ENCODE results near the gene PTPRN2. TPM values are rescaled to one million over a fixed set of nuclear protein-coding genes. Genes with fewer than 3 reads are reported as not detected.

The PTPRN2 gene
- total and polyA plus RNA-seq, 2 donors (not counting 3 experiments of a cell fraction or from before 2014, with no cell fraction given): 0.62 to 0.88 TPM

GRCh38 chr7:157542068-157543021 is 1045.3 kb downstream of the PTPRN2 start:
- Histone ChIP-seq H3K4me3 (replicated peaks in 1 of 3; ENCODE audit: insufficient read depth in 1 of 3, low read depth in 1 of 3, low read length in 3 of 3) (no peak overlapping the region), H3K27ac (ENCODE audit: insufficient read depth, low read depth, low read length) (no peak overlapping the region), H3K4me2 (ENCODE audit: insufficient read depth, low read length) (no peak overlapping the region), H4K20me1 (replicated peaks; ENCODE audit: control insufficient read depth, extremely low read depth, insufficient read depth, low read length) (no peaks in the 10 kb centered on the region), H2AFZ (ENCODE audit: low read depth, low read length) (no peak overlapping the region), H3K36me3 (ENCODE audit: control insufficient read depth in 2 of 2, extremely low read depth in 1 of 2, insufficient read depth in 2 of 2, low read length in 2 of 2) (no peaks in the 10 kb centered on the region), H3K79me2 (ENCODE audit: control insufficient read depth, insufficient read depth, low read length) (no peaks in the 10 kb centered on the region), H3K27me3 (ENCODE audit: control insufficient read depth in 2 of 2, insufficient read depth in 2 of 2, low read length in 2 of 2) (no peaks in the 10 kb centered on the region), H3K4me1 (ENCODE audit: control insufficient read depth, extremely low read depth, insufficient read depth, low read length) (no peaks in the 10 kb centered on the region), H3K9ac (replicated peaks; ENCODE audit: extremely low read depth, insufficient read depth, low read length) (no peak overlapping the region), H3K9me3 (replicated peaks; ENCODE audit: control insufficient read depth, insufficient read depth, low read length) (no peaks in the 10 kb centered on the region), H3K9me1 (replicated peaks; ENCODE audit: control insufficient read depth, extremely low read depth, insufficient read depth, low read length) (no peaks in the 10 kb centered on the region)
- DNase-seq (ENCODE audit: low read depth, low spot score) (no peak), FAIRE-seq (no peak)
- POLR2A ChIA-PET: no interaction called here
- BruUV-seq (replicated peaks): no TSS peak
- dilution Hi-C loops (cut with MboI; ENCODE audit: extremely low pct_ligation_motif_present, low sequenced_read_pairs): no loop called here
- CTCF ChIA-PET: no interaction called here
- intact Hi-C loops (cut with micrococcal nuclease): no loop called here
- TF ChIP-seq EZH2 (IDR thresholded peaks at IDR 0.05; ENCODE audit: borderline replicate concordance, low read depth, low read length, severe bottlenecking) (no peak), POLR2AphosphoS5 (IDR thresholded peaks at IDR 0.05; ENCODE audit: insufficient read depth, low read depth, low read length) (no peak), JUN (IDR thresholded peaks at IDR 0.05; ENCODE audit: borderline replicate concordance, insufficient read depth, insufficient read length, low read depth) (no peak), GATA2 (IDR thresholded peaks at IDR 0.05; ENCODE audit: insufficient read depth, insufficient read length, low read depth, low read length) (no peak), MYC (IDR thresholded peaks at IDR 0.05; ENCODE audit: low read depth, low read length) (no peak), FOS (IDR thresholded peaks at IDR 0.05; ENCODE audit: borderline replicate concordance, insufficient read depth, low read length) (no peak), POLR2A (IDR thresholded peaks at IDR 0.05; ENCODE audit: low read depth, low read length) (no peak)
- TF ChIP-seq, protein P1, sequence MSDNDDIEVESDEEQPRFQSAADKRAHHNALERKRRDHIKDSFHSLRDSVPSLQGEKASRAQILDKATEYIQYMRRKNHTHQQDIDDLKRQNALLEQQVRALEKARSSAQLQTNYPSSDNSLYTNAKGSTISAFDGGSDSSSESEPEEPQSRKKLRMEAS (IDR thresholded peaks at IDR 0.05; ENCODE audit: insufficient read depth, insufficient read length): no peak
- TF ChIP-seq, protein P2, sequence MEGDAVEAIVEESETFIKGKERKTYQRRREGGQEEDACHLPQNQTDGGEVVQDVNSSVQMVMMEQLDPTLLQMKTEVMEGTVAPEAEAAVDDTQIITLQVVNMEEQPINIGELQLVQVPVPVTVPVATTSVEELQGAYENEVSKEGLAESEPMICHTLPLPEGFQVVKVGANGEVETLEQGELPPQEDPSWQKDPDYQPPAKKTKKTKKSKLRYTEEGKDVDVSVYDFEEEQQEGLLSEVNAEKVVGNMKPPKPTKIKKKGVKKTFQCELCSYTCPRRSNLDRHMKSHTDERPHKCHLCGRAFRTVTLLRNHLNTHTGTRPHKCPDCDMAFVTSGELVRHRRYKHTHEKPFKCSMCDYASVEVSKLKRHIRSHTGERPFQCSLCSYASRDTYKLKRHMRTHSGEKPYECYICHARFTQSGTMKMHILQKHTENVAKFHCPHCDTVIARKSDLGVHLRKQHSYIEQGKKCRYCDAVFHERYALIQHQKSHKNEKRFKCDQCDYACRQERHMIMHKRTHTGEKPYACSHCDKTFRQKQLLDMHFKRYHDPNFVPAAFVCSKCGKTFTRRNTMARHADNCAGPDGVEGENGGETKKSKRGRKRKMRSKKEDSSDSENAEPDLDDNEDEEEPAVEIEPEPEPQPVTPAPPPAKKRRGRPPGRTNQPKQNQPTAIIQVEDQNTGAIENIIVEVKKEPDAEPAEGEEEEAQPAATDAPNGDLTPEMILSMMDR (IDR thresholded peaks at IDR 0.05; ENCODE audit: extremely low read depth in 1 of 2, insufficient read depth in 1 of 2, low read depth in 1 of 2, low read length in 2 of 2): no peak

All from endothelial cell of umbilical vein (primary cell).